ENCODE results near the gene CACNA2D3.
"Not testable (repeated sequence)": the region's sequence is repeated elsewhere in the genome, so short reads cannot be mapped to it uniquely, and the experiment has no call there.

CACNA2D3 gene

GRCh38 chr3:54427941-54428871, 305.9 kb downstream of the CACNA2D3 start:
- H3K4me1 ChIP-seq (ENCODE audit: insufficient read depth, low read length) = 0 out of 2 replicates have a peak, but pooled peaks cover 5% of the 10 kb centered on the region
- H3K36me3 ChIP-seq (ENCODE audit: insufficient read depth, low read length) = no peaks in the 10 kb centered on the region
- H3K9me3 ChIP-seq (ENCODE audit: control insufficient read depth, insufficient read depth, low read length) = no peaks in the 10 kb centered on the region
- H3K9ac ChIP-seq (ENCODE audit: low read depth, low read length) = no peak overlapping the region

GRCh38 chr3:54432975-54433374, 310.6 kb downstream of the CACNA2D3 start:
- Histone ChIP-seq H3K9ac (ENCODE audit: low read depth, low read length) (no peak overlapping the region), H3K36me3 (ENCODE audit: insufficient read depth, low read length) (no peaks in the 10 kb centered on the region), H3K4me1 (ENCODE audit: insufficient read depth, low read length) (0 out of 2 replicates have a peak, but pooled peaks cover 5% of the 10 kb centered on the region), H3K9me3 (ENCODE audit: control insufficient read depth, insufficient read depth, low read length) (no peaks in the 10 kb centered on the region)

- H3K9me3 ChIP-seq (ENCODE audit: control insufficient read depth, insufficient read depth, low read length) = no peaks in the 10 kb centered on the region
Observed at GRCh38 chr3:54433846-54434245, 311.5 kb downstream of the CACNA2D3 start.

GRCh38 chr3:54434756-54435155, 312.4 kb downstream of the CACNA2D3 start:
- no peaks in the 10 kb centered on the region for H3K36me3 ChIP-seq (ENCODE audit: insufficient read depth, low read length)
- no peaks in the 10 kb centered on the region for H3K4me1 ChIP-seq (ENCODE audit: insufficient read depth, low read length)
- no peak overlapping the region for H3K9ac ChIP-seq (ENCODE audit: low read depth, low read length)
- H3K9me3 ChIP-seq (ENCODE audit: control insufficient read depth, insufficient read depth, low read length) = no peaks in the 10 kb centered on the region

More at GRCh38 chr3:54433846-54434245, 311.5 kb downstream of the CACNA2D3 start:
- H3K4me1 ChIP-seq (ENCODE audit: insufficient read depth, low read length) = 0 out of 2 replicates have a peak, but pooled peaks cover 4% of the 10 kb centered on the region
- no peak overlapping the region for H3K9ac ChIP-seq (ENCODE audit: low read depth, low read length)
- H3K36me3 ChIP-seq (ENCODE audit: insufficient read depth, low read length) = no peaks in the 10 kb centered on the region

- no peak overlapping the region for H3K9ac ChIP-seq (ENCODE audit: low read depth, low read length)
- no peaks in the 10 kb centered on the region for H3K36me3 ChIP-seq (ENCODE audit: insufficient read depth, low read length)
- no peaks in the 10 kb centered on the region for H3K9me3 ChIP-seq (ENCODE audit: control insufficient read depth, insufficient read depth, low read length)
- no peaks in the 10 kb centered on the region for H3K4me1 ChIP-seq (ENCODE audit: insufficient read depth, low read length)
Observed at GRCh38 chr3:54437271-54437670, 314.9 kb downstream of the CACNA2D3 start.

GRCh38 chr3:54443561-54444161, 321.3 kb downstream of the CACNA2D3 start:
- H3K36me3 ChIP-seq (ENCODE audit: insufficient read depth, low read length) = no peaks in the 10 kb centered on the region
- H3K9me3 ChIP-seq (ENCODE audit: control insufficient read depth, insufficient read depth, low read length) = no peaks in the 10 kb centered on the region
- H3K4me1 ChIP-seq (ENCODE audit: insufficient read depth, low read length) = no peaks in the 10 kb centered on the region
- H3K9ac ChIP-seq (ENCODE audit: low read depth, low read length) = no peak overlapping the region

- H3K4me1 ChIP-seq (ENCODE audit: insufficient read depth, low read length) = no peaks in the 10 kb centered on the region
- H3K9me3 ChIP-seq (ENCODE audit: control insufficient read depth, insufficient read depth, low read length) = no peaks in the 10 kb centered on the region
- H3K9ac ChIP-seq (ENCODE audit: low read depth, low read length) = no peak overlapping the region
- H3K36me3 ChIP-seq (ENCODE audit: insufficient read depth, low read length) = no peaks in the 10 kb centered on the region
Observed at GRCh38 chr3:54445630-54446029, 323.3 kb downstream of the CACNA2D3 start.

- Histone ChIP-seq H3K4me1 (ENCODE audit: insufficient read depth, low read length) (no peaks in the 10 kb centered on the region), H3K9me3 (ENCODE audit: control insufficient read depth, insufficient read depth, low read length) (no peaks in the 10 kb centered on the region), H3K36me3 (ENCODE audit: insufficient read depth, low read length) (no peaks in the 10 kb centered on the region), H3K9ac (ENCODE audit: low read depth, low read length) (no peak overlapping the region)
Observed at GRCh38 chr3:54447427-54447826, 325.1 kb downstream of the CACNA2D3 start.

GRCh38 chr3:54454806-54455205, 332.5 kb downstream of the CACNA2D3 start:
- no peaks in the 10 kb centered on the region for H3K9me3 ChIP-seq (ENCODE audit: control insufficient read depth, insufficient read depth, low read length)
- H3K9ac ChIP-seq (ENCODE audit: low read depth, low read length) = no peak overlapping the region
- H3K36me3 ChIP-seq (ENCODE audit: insufficient read depth, low read length) = no peaks in the 10 kb centered on the region
- H3K4me1 ChIP-seq (ENCODE audit: insufficient read depth, low read length) = no peaks in the 10 kb centered on the region

- Histone ChIP-seq H3K4me1 (ENCODE audit: insufficient read depth, low read length) (no peaks in the 10 kb centered on the region), H3K9me3 (ENCODE audit: control insufficient read depth, insufficient read depth, low read length) (no peaks in the 10 kb centered on the region), H3K36me3 (ENCODE audit: insufficient read depth, low read length) (no peaks in the 10 kb centered on the region), H3K9ac (ENCODE audit: low read depth, low read length) (no peak overlapping the region)
Observed at GRCh38 chr3:54458357-54458756, 336.0 kb downstream of the CACNA2D3 start.

GRCh38 chr3:54464554-54464953, 342.2 kb downstream of the CACNA2D3 start:
- H3K9ac ChIP-seq (ENCODE audit: low read depth, low read length); H3K4me1 ChIP-seq (ENCODE audit: insufficient read depth, low read length); H3K9me3 ChIP-seq (ENCODE audit: control insufficient read depth, insufficient read depth, low read length); H3K36me3 ChIP-seq (ENCODE audit: insufficient read depth, low read length): not testable (repeated sequence)

- no peak overlapping the region for H3K9ac ChIP-seq (ENCODE audit: low read depth, low read length)
- no peaks in the 10 kb centered on the region for H3K36me3 ChIP-seq (ENCODE audit: insufficient read depth, low read length)
- H3K9me3 ChIP-seq (ENCODE audit: control insufficient read depth, insufficient read depth, low read length) = no peaks in the 10 kb centered on the region
- no peaks in the 10 kb centered on the region for H3K4me1 ChIP-seq (ENCODE audit: insufficient read depth, low read length)
Observed at GRCh38 chr3:54476891-54477290, 354.5 kb downstream of the CACNA2D3 start.

- Histone ChIP-seq H3K9me3 (ENCODE audit: control insufficient read depth, insufficient read depth, low read length) (no peaks in the 10 kb centered on the region), H3K9ac (ENCODE audit: low read depth, low read length) (no peak overlapping the region), H3K4me1 (ENCODE audit: insufficient read depth, low read length) (no peaks in the 10 kb centered on the region), H3K36me3 (ENCODE audit: insufficient read depth, low read length) (no peaks in the 10 kb centered on the region)
Observed at GRCh38 chr3:54481606-54482365, 359.4 kb downstream of the CACNA2D3 start.

GRCh38 chr3:54484334-54484733, 362.0 kb downstream of the CACNA2D3 start:
- H3K9ac ChIP-seq (ENCODE audit: low read depth, low read length) = no peak overlapping the region
- no peaks in the 10 kb centered on the region for H3K36me3 ChIP-seq (ENCODE audit: insufficient read depth, low read length)
- no peaks in the 10 kb centered on the region for H3K4me1 ChIP-seq (ENCODE audit: insufficient read depth, low read length)

More at GRCh38 chr3:54484334-54484733, 362.0 kb downstream of the CACNA2D3 start:
- H3K9me3 ChIP-seq (ENCODE audit: control insufficient read depth, insufficient read depth, low read length) = no peaks in the 10 kb centered on the region
